ENCODE measurements around the gene SAMHD1.
"Not testable (repeated sequence)": the region's sequence is repeated elsewhere in the genome, so short reads cannot be mapped to it uniquely, and the experiment has no call there.

The SAMHD1 gene

GRCh38 chr20:36951979-36952738, 651 bp upstream of the SAMHD1 start:
- no peak for DNase-seq

GRCh38 chr20:36950414-36951197, 902 bp downstream of the SAMHD1 start:
- peak in 1 of 2 experiments; percentile 14 for DNase-seq

GRCh38 chr20:36941401-36941835, 10.1 kb downstream of the SAMHD1 start:
- no peak for DNase-seq

- no peak for DNase-seq
Measured at GRCh38 chr20:36937402-36937770, 14.1 kb downstream of the SAMHD1 start.

- not testable (repeated sequence) for DNase-seq
Measured at GRCh38 chr20:36936761-36937401, 14.6 kb downstream of the SAMHD1 start.

GRCh38 chr20:36936341-36936740, 15.2 kb downstream of the SAMHD1 start:
- DNase-seq: no peak

- not testable (repeated sequence) for DNase-seq
Measured at GRCh38 chr20:36933571-36933970, 17.9 kb downstream of the SAMHD1 start.

- no peak for DNase-seq
Measured at GRCh38 chr20:36932476-36933426, 18.8 kb downstream of the SAMHD1 start.

- DNase-seq: not testable (repeated sequence)
Measured at GRCh38 chr20:36932067-36932466, 19.4 kb downstream of the SAMHD1 start.

- DNase-seq: no peak
Measured at GRCh38 chr20:36929691-36930090, 21.8 kb downstream of the SAMHD1 start.

- DNase-seq: no peak
Measured at GRCh38 chr20:36929290-36929689, 22.2 kb downstream of the SAMHD1 start.

GRCh38 chr20:36927704-36928103, 23.8 kb downstream of the SAMHD1 start:
- no peak for DNase-seq

GRCh38 chr20:36926653-36927200, 24.8 kb downstream of the SAMHD1 start:
- DNase-seq: no peak

- DNase-seq: no peak
Measured at GRCh38 chr20:36925234-36925633, 26.3 kb downstream of the SAMHD1 start.

GRCh38 chr20:36924167-36925045, 27.1 kb downstream of the SAMHD1 start:
- no peak for DNase-seq

GRCh38 chr20:36920334-36920730, 31.2 kb downstream of the SAMHD1 start:
- DNase-seq: no peak

- DNase-seq: peak; percentile 63 to 65
Measured at GRCh38 chr20:36919715-36920333, 31.7 kb downstream of the SAMHD1 start.

- no peak for DNase-seq
Measured at GRCh38 chr20:36917943-36918342, 33.6 kb downstream of the SAMHD1 start.

- no peak for DNase-seq
Measured at GRCh38 chr20:36917240-36917639, 34.3 kb downstream of the SAMHD1 start.

- no peak for DNase-seq
Measured at GRCh38 chr20:36916199-36916598, 35.3 kb downstream of the SAMHD1 start.

- no peak for DNase-seq
Measured at GRCh38 chr20:36908603-36909002, 42.9 kb downstream of the SAMHD1 start.

Data from NCI-H2081 (cell line).